ENCODE measurements around the gene DIP2C. TPM values are rescaled to one million over a fixed set of nuclear protein-coding genes. Genes with fewer than 3 reads are reported as not detected.

The DIP2C gene
- polyA plus RNA-seq, 4 donors: 3.1 to 13.3 (median 4.7) TPM

DNA sequence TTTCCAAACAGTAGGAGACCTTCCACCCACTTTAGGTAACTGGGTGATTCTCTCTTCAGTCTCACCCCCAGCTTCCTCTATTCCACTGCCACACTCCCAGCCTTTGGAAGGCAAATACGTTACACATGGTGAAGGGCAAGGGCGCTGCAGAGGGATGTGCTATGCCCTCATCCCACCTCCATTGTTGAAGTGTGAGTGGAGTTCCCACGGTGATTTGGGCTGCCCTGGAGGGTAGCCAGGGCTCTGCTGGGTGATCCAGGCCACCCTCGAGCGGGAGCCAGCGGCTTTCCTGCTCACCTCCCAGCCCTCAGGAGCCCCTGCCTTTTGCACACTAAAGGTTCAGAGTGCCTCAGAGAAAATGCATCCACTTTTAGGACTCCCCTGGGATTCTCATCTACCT is 373.1 kb downstream of the DIP2C start:
- Histone ChIP-seq H3K36me3 (ENCODE audit: control insufficient read depth in 3 of 3, insufficient read depth in 2 of 3, low read depth in 1 of 3, low read length in 3 of 3) (peaks cover 0 to 46% (median 0%) of the 10 kb centered on the region in 3 donors), H3K27ac (ENCODE audit: low read depth in 1 of 3, low read length in 2 of 3) (no peak overlapping the region), H3K27me3 (ENCODE audit: control insufficient read depth in 3 of 3, insufficient read depth in 3 of 3, low read length in 3 of 3) (no peaks in the 10 kb centered on the region), H3K9me3 (ENCODE audit: control insufficient read depth in 2 of 2, insufficient read depth in 1 of 2, low read depth in 1 of 2, low read length in 1 of 2) (no peaks in the 10 kb centered on the region), H3K4me3 (ENCODE audit: low read depth in 1 of 3, low read length in 3 of 3) (no peak overlapping the region), H3K4me1 (ENCODE audit: control insufficient read depth in 3 of 3, insufficient read depth in 2 of 3, low read depth in 1 of 3, low read length in 2 of 3) (peaks cover 0 to 7% (median 0%) of the 10 kb centered on the region in 3 donors)
- 87 to 96% (median 95%) methylated on average over 6 of the region's 6 CpGs for whole genome bisulfite sequencing, 3 donors
- no peak for FAIRE-seq
- DNase-seq: no peak

DNA sequence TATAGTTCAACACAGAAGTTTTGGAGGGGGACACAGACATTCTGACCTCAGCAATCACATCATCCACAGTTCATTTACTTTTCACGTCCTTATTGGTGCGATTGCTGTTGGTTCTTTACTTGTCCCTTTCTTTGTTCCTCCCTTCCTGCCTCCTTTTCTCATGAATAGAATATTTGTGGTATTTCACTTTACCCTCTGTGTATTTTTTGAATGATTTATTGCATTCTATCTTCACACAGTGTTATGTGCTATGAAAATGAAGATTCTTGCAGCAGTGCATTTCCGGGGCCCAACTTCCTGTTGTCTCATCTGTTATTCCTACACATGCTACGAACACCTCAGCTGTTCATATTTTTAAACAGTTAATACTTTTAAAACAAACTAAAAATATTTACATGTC is 374.6 kb downstream of the DIP2C start:
- H3K27ac ChIP-seq (ENCODE audit: low read depth in 1 of 3, low read length in 2 of 3): no peak overlapping the region
- no peak overlapping the region for H3K4me3 ChIP-seq (ENCODE audit: low read depth in 1 of 3, low read length in 3 of 3)
- DNase-seq (no peak), FAIRE-seq (no peak)
- no peaks in the 10 kb centered on the region for H3K27me3 ChIP-seq (ENCODE audit: control insufficient read depth in 3 of 3, insufficient read depth in 3 of 3, low read length in 3 of 3)
- no peaks in the 10 kb centered on the region for H3K4me1 ChIP-seq (ENCODE audit: control insufficient read depth in 3 of 3, insufficient read depth in 2 of 3, low read depth in 1 of 3, low read length in 2 of 3)
- WGBS, 3 donors: 78 to 92% (median 82%) methylated on average over 4 of the region's 4 CpGs
- H3K36me3 ChIP-seq (ENCODE audit: control insufficient read depth in 3 of 3, insufficient read depth in 2 of 3, low read depth in 1 of 3, low read length in 3 of 3): peaks cover 0 to 49% (median 0%) of the 10 kb centered on the region in 3 donors
- no peaks in the 10 kb centered on the region for H3K9me3 ChIP-seq (ENCODE audit: control insufficient read depth in 2 of 2, insufficient read depth in 1 of 2, low read depth in 1 of 2, low read length in 1 of 2)

GRCh38 chr10:314381-314780 is 375.1 kb downstream of the DIP2C start:
- H3K36me3 ChIP-seq (ENCODE audit: control insufficient read depth in 3 of 3, insufficient read depth in 2 of 3, low read depth in 1 of 3, low read length in 3 of 3): peaks cover 0 to 53% (median 0%) of the 10 kb centered on the region in 3 donors
- H3K9me3 ChIP-seq (ENCODE audit: control insufficient read depth in 2 of 2, insufficient read depth in 1 of 2, low read depth in 1 of 2, low read length in 1 of 2): no peaks in the 10 kb centered on the region
- 82 to 85% (median 85%) methylated on average over 13 of the region's 13 CpGs for WGBS, 3 donors
- DNase-seq (no peak), FAIRE-seq (no peak)
- no peak overlapping the region for H3K27ac ChIP-seq (ENCODE audit: low read depth in 1 of 3, low read length in 2 of 3)
- no peaks in the 10 kb centered on the region for H3K27me3 ChIP-seq (ENCODE audit: control insufficient read depth in 3 of 3, insufficient read depth in 3 of 3, low read length in 3 of 3)
- no peak overlapping the region for H3K4me3 ChIP-seq (ENCODE audit: low read depth in 1 of 3, low read length in 3 of 3)
- no peaks in the 10 kb centered on the region for H3K4me1 ChIP-seq (ENCODE audit: control insufficient read depth in 3 of 3, insufficient read depth in 2 of 3, low read depth in 1 of 3, low read length in 2 of 3)

DNA sequence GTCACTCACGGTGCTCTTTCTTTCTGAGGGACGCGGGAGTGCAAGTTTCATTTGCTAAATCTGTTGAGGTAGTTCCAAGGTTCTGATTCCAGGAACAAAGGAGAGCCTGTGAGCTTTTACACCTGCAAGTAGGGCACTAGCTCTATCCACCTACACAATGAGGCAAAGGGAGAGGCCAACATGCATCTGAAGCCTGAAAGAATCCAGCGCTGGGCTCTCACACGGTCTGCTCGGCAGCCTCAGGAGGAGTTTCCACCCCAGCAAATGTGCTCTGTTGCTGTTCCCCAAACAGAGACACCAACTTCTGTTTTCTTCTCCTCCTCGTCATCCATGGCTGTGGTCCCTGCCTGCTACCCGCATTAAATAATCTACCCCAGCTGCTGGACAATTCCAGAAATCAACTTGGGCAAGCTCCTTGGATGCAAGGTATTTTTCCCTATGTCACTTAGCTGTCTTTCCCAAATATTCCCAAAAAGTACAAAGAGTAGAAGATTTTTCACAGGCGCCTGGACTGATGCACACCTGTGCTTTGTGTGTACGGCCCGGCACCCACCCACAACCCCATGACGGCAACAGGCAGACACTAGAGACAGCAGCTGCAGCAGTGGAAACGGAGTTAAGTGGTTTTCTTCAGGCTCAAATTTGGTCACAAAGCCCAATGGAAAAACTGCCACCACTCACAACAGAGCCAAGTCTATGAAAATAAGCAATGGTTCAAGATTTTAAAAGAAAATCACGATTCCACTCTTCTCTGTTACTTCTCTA is 377.4 kb downstream of the DIP2C start:
- Histone ChIP-seq H3K36me3 (ENCODE audit: control insufficient read depth in 3 of 3, insufficient read depth in 2 of 3, low read depth in 1 of 3, low read length in 3 of 3) (peaks cover 0 to 50% (median 0%) of the 10 kb centered on the region in 3 donors), H3K27ac (ENCODE audit: low read depth in 1 of 3, low read length in 2 of 3) (no peak overlapping the region), H3K4me3 (ENCODE audit: low read depth in 1 of 3, low read length in 3 of 3) (no peak overlapping the region), H3K9me3 (ENCODE audit: control insufficient read depth in 2 of 2, insufficient read depth in 1 of 2, low read depth in 1 of 2, low read length in 1 of 2) (no peaks in the 10 kb centered on the region), H3K27me3 (ENCODE audit: control insufficient read depth in 3 of 3, insufficient read depth in 3 of 3, low read length in 3 of 3) (no peaks in the 10 kb centered on the region), H3K4me1 (ENCODE audit: control insufficient read depth in 3 of 3, insufficient read depth in 2 of 3, low read depth in 1 of 3, low read length in 2 of 3) (peaks cover 0 to 16% (median 0%) of the 10 kb centered on the region in 3 donors)
- DNase-seq: no peak
- WGBS, 3 donors: 79 to 88% (median 83%) methylated on average over 14 of the region's 14 CpGs
- FAIRE-seq: no peak

- no peak overlapping the region for H3K27ac ChIP-seq (ENCODE audit: low read depth in 1 of 3, low read length in 2 of 3)
- H3K4me1 ChIP-seq (ENCODE audit: control insufficient read depth in 3 of 3, insufficient read depth in 2 of 3, low read depth in 1 of 3, low read length in 2 of 3): peaks cover 0 to 21% (median 0%) of the 10 kb centered on the region in 3 donors
- no peaks in the 10 kb centered on the region for H3K9me3 ChIP-seq (ENCODE audit: control insufficient read depth in 2 of 2, insufficient read depth in 1 of 2, low read depth in 1 of 2, low read length in 1 of 2)
- no peak overlapping the region for H3K4me3 ChIP-seq (ENCODE audit: low read depth in 1 of 3, low read length in 3 of 3)
- DNase-seq (no peak), FAIRE-seq (no peak)
- WGBS, 3 donors: 96% methylated on average over 25 of the region's 25 CpGs
- peaks cover 0 to 52% (median 0%) of the 10 kb centered on the region in 3 donors for H3K36me3 ChIP-seq (ENCODE audit: control insufficient read depth in 3 of 3, insufficient read depth in 2 of 3, low read depth in 1 of 3, low read length in 3 of 3)
- H3K27me3 ChIP-seq (ENCODE audit: control insufficient read depth in 3 of 3, insufficient read depth in 3 of 3, low read length in 3 of 3): no peaks in the 10 kb centered on the region
Observed at GRCh38 chr10:310976-311639, 378.4 kb downstream of the DIP2C start.

GRCh38 chr10:310371-310770 is 379.1 kb downstream of the DIP2C start:
- FAIRE-seq: no peak
- no peaks in the 10 kb centered on the region for H3K9me3 ChIP-seq (ENCODE audit: control insufficient read depth in 2 of 2, insufficient read depth in 1 of 2, low read depth in 1 of 2, low read length in 1 of 2)
- peaks cover 0 to 21% (median 0%) of the 10 kb centered on the region in 3 donors for H3K4me1 ChIP-seq (ENCODE audit: control insufficient read depth in 3 of 3, insufficient read depth in 2 of 3, low read depth in 1 of 3, low read length in 2 of 3)
- H3K27ac ChIP-seq (ENCODE audit: low read depth in 1 of 3, low read length in 2 of 3): no peak overlapping the region
- no peak overlapping the region for H3K4me3 ChIP-seq (ENCODE audit: low read depth in 1 of 3, low read length in 3 of 3)
- WGBS, 3 donors: 91 to 97% (median 96%) methylated on average over 5 of the region's 5 CpGs
- no peaks in the 10 kb centered on the region for H3K27me3 ChIP-seq (ENCODE audit: control insufficient read depth in 3 of 3, insufficient read depth in 3 of 3, low read length in 3 of 3)
- H3K36me3 ChIP-seq (ENCODE audit: control insufficient read depth in 3 of 3, insufficient read depth in 2 of 3, low read depth in 1 of 3, low read length in 3 of 3): peaks cover 0 to 55% (median 0%) of the 10 kb centered on the region in 3 donors
- no peak for DNase-seq

DNA sequence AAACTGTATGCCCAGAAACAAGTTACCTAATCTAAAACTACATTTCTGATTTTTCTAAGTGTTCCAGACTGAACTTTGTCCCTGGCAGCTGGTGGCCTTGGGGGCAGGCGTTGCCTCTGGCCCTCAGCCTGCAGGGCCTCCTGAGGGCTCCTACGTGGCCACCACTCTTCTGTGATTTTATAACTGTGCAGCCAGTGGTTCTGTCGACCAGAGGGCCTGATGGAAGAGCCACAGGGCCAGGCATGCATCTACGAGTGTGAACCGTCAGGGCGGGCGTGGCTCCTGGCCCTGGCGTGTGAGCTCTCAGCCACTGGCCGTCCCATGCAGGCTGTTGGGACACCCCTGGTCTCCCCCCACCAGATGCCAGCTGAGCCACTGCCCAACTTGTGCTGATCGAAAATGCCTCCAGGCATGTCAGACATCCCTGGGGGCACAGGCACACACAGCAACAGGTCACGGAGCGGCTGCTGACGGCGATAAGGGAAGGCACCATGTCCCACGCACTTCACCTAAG is 380.8 kb downstream of the DIP2C start:
- 20 to 65% (median 43%) methylated on average over 15 of the region's 15 CpGs for WGBS, 3 donors
- Histone ChIP-seq H3K36me3 (ENCODE audit: control insufficient read depth in 3 of 3, insufficient read depth in 2 of 3, low read depth in 1 of 3, low read length in 3 of 3) (peaks cover 0 to 52% (median 0%) of the 10 kb centered on the region in 3 donors), H3K4me1 (ENCODE audit: control insufficient read depth in 3 of 3, insufficient read depth in 2 of 3, low read depth in 1 of 3, low read length in 2 of 3) (peaks cover 0 to 21% (median 0%) of the 10 kb centered on the region in 3 donors), H3K4me3 (ENCODE audit: low read depth in 1 of 3, low read length in 3 of 3) (no peak overlapping the region), H3K9me3 (ENCODE audit: control insufficient read depth in 2 of 2, insufficient read depth in 1 of 2, low read depth in 1 of 2, low read length in 1 of 2) (no peaks in the 10 kb centered on the region), H3K27me3 (ENCODE audit: control insufficient read depth in 3 of 3, insufficient read depth in 3 of 3, low read length in 3 of 3) (no peaks in the 10 kb centered on the region), H3K27ac (ENCODE audit: low read depth in 1 of 3, low read length in 2 of 3) (peak overlapping the region; percentile 1 to 40 (median 29))
- DNase-seq (peak; percentile 56 to 67), FAIRE-seq (no peak)

DNA sequence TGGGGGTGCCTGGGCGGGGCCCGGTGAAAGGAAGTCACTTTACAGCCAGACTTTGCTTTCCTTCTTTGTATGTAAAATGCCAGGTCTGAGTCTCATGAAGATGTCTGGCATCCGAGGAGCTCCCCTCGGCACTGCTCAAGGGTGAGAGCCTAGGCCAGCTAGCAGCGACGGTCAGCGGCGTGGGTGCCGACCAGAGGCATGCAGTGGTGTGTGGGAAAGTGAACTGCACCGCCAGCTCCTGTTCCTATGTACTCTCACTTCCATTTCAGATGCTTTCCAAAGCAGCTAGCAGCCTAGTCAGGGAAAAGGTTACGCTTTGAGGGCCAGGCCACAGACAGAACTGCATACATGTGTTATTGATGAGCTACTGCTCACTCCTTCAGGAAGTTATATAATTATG is 381.4 kb downstream of the DIP2C start:
- Histone ChIP-seq H3K9me3 (ENCODE audit: control insufficient read depth in 2 of 2, insufficient read depth in 1 of 2, low read depth in 1 of 2, low read length in 1 of 2) (no peaks in the 10 kb centered on the region), H3K4me3 (ENCODE audit: low read depth in 1 of 3, low read length in 3 of 3) (no peak overlapping the region), H3K36me3 (ENCODE audit: control insufficient read depth in 3 of 3, insufficient read depth in 2 of 3, low read depth in 1 of 3, low read length in 3 of 3) (peaks cover 0 to 54% (median 0%) of the 10 kb centered on the region in 3 donors), H3K27ac (ENCODE audit: low read depth in 1 of 3, low read length in 2 of 3) (peak overlapping the region; percentile 8 to 40 (median 39)), H3K27me3 (ENCODE audit: control insufficient read depth in 3 of 3, insufficient read depth in 3 of 3, low read length in 3 of 3) (no peaks in the 10 kb centered on the region), H3K4me1 (ENCODE audit: control insufficient read depth in 3 of 3, insufficient read depth in 2 of 3, low read depth in 1 of 3, low read length in 2 of 3) (peaks cover 0 to 21% (median 0%) of the 10 kb centered on the region in 3 donors)
- DNase-seq (peak; percentile 49 to 50), FAIRE-seq (no peak)
- 20 to 70% (median 34%) methylated on average over 11 of the region's 11 CpGs for WGBS, 3 donors

All from small intestine (tissue), 7 donors.